HS-27A (cell line): ENCODE results near the gene GON4L.
A peak's percentile ranks its signal among the peaks of the same experiment; 100 is the strongest.
"Not testable (repeated sequence)": the region's sequence is repeated elsewhere in the genome, so short reads cannot be mapped to it uniquely, and the experiment has no call there.

Source experiments
- DNase-seq: peaks from one replicate; pipeline ENCODE4 v3.0.0-alpha.2; 2012; ENCODE audit warnings: low read depth, missing footprints

The GON4L gene

DNA sequence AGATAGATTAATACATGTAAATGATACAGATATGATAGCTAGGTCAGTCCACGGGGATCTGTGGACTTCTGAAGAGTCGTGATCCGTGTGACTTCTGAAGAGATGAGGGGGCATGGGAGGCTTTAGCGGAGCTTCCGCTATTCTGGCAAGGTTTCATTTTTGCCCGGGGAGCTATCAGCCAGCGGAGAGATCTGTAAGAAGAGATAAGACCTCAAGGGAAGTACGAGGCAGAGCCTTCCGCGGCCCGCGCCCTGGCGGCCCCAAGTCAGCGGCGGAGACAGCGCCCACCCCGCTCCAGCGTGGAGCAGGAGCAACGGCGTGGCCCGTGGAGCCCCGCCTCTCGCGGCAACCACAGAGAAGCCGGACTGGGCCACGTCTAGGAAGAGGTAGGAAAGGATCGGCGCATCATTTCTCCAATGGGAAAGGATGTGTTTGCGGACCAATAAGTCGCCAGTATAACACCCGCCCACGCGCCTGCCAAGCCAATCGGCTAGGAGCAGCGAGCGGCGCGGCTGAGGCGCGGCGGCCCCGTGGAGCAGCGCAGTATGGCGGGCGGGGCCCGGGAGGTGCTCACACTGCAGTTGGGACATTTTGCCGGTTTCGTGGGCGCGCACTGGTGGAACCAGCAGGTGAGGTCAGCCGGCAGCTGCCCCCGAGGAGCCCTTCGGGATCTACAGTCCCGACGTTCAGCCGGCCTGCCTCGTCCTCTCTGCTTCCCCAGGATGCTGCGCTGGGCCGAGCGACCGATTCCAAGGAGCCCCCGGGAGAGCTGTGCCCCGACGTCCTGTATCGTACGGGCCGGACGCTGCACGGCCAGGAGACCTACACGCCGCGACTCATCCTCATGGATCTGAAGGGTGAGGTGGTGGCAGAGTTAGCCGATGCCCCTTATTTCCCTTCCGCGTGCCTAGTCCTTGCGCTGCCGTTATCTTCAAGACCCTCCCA lies 111.5 kb downstream of the GON4L start:
- peak; percentile 81 for DNase-seq

DNA sequence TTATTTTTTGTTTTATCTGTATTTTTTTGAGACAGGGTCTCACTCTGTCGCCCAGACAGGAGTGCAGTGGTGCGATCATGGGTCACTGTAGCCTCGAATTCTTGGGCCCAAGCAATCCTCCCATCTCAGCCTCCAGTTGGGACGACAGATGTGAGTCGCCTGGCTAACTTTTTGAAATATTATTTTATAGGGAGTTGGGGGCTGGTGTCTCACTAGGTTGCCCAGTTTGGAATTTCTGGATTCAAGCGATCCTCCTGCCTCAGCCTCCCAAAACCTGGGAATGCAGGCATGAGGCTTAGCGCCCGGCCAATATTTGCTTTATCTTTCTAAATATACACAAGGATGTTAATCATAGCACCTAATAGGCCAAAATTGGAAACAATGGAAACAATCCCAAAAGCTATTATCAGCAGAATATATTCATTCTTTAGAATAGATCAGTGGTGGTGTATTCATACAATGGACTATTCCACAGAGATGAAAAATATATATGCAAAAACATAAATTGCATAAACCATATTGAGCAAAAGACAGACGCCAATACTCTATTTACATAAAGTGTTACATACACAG lies 112.2 kb downstream of the GON4L start:
- no peak for DNase-seq

DNA sequence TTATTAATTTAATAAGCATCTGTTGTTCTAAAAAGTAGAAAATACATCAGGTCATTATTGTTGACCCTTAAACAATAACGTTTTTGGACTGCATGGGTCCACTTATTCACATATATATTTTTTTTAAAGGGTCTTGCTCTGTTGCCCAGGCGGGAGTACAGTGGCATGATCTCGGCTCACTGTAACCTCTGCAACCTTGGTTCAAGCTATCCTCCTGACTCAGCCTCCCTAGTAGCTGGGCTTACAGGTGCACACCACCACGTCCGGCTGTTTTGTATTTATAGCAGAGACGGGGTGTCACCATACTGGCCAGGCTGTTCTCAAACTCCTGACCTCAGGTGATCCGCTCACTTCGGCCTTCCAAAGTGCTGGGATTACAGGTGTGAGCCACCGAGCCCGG lies 115.1 kb downstream of the GON4L start:
- no peak for DNase-seq

DNA sequence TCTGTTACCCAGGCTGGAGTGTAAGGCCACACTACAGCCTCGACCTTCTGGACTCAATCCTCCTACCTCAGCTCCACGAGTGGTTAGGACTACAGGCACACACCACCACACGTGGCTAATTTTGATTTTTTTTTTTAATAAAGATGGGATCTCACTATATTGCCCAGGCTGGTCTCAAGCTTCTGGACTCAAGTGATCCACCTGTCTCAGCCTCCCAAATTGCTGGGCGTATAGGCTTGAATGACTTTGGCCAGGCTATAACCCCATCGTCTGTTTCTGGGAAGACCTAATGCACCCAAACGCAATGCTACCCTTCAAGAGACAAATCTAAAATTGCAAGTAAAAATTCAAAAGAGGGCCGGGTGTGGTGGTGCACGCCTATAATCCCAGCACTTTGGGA lies 116.0 kb downstream of the GON4L start:
- no peak for DNase-seq

DNA sequence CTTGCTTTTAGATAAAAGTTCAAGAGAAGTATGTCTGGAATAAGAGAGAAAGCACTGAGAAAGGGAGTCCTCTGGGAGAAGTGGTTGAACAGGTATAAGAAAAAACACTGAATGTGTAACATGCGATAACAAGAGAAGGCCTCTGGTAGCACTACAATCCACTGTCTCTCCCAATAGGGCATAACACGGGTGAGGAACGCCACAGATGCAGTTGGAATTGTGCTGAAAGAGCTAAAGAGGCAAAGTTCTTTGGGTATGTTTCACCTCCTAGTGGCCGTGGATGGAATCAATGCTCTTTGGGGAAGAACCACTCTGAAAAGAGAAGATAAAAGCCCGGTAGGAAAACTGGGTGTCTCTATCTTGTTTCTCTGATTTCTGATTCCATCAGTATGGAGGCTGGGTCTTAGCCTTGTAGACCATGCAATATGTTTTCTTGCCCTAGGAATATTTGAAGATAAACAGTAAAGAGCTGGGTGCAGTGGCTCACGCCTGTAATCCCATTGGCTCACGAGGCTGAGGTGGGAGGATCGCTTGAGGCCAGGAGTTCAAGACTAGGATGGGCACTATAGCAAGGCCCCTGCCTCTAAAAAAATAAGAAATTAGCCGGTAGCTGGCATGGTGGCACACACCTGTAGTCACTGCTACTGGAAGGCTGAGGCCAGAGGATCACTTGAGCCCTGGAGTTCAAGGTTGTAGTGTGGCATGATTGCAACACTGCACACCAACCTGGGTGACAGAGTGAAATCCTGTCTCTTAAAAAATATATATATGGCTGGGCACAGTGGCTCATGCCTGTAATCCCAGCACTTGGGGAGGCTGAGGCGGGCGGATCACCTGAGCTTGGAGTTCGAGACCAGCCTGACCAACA lies 127.7 kb downstream of the GON4L start:
- no peak for DNase-seq

DNA sequence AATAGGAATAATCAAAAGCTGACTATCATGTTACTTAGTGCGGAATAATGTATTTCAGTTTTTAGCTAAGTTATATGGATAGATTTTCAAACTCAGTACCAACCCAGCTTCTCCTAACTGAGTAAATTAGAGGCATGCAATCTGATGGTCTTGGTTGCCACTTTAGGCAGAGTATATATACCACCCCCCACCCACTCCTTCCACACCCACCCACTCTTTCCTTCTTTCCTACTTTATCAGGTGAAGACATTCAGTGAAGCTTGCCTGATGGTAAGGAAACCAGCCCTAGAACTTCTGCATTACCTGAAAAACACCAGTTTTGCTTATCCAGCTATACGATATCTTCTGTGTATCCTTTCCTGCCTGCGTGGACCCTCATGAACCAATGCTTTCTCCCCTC lies 131.9 kb downstream of the GON4L start:
- DNase-seq, result no peak

DNA sequence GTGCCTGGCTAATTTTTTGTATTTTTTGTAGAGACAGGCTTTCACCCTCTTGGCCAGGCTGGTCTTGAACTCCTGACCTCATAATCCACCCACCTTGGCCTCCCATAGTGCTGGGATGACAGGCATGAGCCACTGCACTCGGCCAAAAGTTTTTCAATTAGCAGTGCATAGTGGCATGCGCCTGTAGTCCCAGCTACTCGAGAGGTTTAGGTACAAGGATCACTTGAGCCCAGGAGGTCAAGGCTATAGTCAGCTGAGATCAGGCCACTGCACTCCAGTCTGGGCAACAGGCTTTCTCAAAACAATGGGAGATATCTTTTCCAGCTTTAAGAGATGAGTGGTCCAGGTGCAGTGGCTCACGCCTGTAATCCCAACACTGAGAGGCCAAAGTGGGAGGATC lies 137.3 kb downstream of the GON4L start:
- no peak for DNase-seq

DNA sequence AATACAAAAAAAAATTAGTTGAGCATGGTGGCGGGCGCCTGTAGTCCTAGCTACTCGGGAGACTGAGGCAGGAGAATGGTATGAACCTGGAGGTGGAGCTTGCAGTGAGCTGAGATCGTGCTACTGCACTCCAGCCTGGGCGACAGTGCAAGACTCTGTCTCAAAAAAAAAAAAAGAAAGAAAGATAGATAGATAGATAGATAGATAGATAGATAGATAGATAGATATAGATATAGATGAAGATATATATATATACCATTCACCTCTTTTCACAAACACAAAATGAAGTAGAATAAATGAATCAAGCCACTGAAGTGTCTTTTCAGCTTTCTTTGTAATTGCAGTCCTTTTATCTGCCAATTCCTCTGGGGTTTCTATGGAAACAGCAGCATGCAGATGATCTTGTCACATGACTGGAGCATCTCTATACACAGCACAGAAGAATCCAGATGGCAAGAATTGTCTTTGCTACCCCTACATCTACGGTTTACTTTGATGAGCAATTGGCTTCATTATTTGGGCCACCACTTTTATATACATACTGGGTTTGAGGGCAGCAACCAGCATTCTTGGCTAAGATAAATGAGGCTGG lies 138.4 kb downstream of the GON4L start:
- not testable (repeated sequence) for DNase-seq

DNA sequence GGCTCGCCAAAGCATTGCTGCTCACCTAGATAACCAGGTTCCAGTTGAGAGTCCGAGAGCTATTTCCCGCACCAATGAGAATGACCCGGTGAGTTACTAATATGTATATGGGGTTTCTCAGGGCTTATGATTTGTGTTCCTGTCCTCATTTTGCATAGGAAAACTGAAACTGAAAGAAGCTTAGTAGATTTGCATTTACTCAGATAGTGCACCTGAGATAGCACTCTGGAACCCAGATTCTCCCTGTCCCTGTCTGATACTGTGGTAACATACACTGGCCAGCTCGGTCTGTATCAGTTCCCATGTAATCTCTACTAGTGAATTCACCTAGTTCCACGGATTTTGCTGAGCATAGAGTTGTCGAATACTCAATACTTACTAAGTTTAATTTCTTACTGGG lies 140.0 kb downstream of the GON4L start:
- DNase-seq, result no peak

DNA sequence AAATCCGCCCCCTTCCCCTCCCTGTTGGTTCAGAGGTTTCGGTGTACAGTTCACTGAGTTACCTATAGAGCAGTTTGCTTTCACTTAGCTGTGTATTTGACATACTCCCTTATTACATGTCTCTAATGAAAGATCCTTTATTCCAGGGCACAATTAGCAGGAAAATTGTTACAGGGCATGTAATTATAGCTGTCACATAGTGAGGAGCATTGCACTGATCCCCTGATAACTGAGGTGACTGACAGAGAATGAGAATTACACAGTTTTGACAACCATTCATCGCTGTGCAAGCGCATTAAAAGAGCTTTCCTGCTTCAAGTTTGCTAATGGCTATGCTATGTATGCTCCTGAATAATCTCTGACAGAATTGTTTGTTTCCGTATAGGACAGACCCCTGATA lies 141.2 kb downstream of the GON4L start:
- DNase-seq, result no peak

DNA sequence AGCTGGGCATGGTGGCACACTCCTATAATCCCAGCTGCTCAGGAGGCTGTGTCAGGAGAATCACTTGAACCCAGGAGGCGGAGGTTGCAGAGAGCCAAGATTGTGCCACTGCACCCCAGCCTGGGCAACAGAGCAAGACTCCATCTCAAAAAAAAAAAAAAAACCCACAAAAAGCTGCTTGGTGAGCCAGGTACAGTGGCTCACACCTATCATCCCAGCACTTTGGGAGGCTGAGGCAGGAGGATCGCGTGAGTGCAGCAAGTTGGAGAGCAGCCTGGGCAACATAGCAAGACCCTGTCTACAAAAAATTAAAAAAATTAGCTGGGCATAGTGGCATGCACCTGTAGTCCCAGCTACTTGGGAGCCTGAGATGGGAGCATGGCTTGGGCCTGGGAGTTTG lies 142.0 kb downstream of the GON4L start:
- DNase-seq, result not testable (repeated sequence)

DNA sequence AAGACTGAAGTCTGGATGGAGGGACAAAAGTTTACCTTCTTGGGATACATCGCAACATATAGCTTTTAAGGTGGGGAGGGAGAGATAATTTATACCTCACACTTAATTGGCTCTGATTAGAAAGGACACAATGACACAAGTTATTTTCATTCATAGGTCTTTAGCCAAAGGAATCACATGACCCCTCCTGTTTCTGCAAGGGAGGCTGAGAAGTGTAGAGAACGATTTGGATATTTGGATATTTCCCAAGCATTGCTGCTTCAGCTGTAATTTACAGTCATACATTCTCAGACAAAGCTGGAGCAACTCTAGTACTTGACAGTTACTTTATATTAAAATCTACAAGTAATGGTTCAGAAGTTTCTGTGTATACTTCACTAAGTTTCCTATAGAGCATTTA lies 143.9 kb downstream of the GON4L start:
- no peak for DNase-seq

DNA sequence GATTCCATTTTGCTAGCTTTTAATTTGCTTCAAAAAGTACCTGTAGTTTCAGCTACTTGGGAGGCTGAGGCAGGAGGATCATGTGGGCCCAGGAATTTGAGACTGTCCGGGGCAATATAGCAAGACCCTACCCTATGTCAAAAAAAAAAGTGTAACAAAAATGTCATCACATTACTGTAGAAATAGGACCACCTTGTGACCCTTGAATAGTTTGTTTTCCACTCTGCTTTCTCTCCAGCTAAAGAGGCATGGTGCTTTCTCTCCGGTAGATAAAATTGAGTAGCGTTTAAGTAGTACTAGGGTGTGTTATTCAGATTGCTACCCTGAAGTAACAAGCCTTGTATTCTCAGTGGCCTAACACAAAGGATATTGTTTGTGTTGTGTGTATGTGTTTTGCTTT lies 144.4 kb downstream of the GON4L start:
- DNase-seq, result not testable (repeated sequence)

DNA sequence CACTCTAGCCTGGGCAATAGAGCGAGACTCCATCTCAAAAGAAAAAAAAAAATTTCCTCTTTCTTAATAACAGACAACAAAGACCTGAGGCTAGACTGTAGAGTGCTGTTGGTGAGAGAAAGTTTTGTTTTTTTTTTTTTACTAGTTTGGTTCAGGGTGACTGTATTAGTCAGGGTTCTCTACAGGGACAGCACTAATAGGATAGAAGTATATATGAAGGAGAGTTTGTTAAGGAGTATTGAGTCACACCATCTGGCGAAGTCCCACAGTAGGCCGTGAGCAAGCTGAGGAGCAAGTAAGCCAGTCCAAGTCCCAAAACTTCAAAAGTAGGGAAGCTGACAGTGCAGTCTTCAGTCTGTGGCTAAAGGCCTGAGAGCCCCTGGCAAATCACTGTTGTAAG lies 145.6 kb downstream of the GON4L start:
- DNase-seq, result not testable (repeated sequence)

DNA sequence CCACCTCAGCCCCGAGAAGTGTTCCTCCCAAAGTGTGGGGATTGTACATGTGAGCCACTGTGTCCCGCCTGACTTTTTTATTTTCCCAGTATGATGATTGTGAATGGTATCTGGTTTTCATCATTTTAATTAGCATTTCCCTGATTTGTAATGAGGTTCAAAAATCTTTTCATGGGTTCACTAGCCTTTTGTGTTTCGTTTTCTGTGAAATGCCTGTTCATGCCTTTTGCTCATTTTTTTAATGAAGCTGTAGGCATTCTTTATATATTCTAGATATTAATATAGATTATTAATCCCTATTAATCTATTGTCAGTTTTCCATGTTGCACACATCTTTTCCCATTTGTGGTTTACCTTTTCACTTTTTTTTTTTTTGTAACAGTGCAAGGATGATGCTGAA lies 147.6 kb downstream of the GON4L start:
- no peak for DNase-seq

DNA sequence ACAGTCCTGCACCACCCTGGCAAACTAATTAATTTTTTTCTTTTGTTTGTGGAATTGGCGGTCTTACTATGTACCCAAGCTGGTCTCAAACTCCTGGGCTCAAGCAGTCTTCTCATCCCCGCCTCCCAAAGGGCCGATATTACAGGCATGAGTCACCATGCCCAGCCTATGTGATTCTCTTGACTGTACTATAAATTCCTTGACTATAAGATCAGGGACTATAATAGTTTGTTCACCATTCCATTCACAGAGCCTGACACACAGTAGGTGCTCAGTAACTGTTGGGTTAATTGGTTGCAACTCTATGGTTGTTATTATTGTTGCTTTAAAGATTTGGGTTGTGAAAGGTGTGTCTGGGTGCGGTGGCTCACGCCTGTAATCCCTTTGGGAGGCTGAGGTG lies 150.9 kb downstream of the GON4L start:
- DNase-seq, result peak; percentile 29

DNA sequence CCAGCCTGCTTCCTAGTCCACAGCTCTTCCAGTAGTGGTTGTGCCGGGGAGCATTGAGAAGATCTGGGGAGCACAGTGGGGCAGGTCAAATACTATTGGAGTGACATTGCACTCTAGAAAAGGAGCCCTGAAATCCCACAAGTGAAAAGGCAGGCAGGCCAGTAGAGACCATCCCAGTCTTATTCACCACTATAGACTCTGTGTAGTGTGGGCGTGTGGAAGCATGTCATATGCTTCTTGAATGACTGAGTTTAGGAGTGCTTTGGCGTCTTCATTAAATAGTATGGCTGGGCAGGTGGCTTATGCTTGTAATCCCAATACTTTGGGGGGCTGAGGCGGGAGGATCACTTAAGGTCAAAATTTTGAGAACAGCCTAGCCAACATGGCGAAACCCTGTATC lies 152.6 kb downstream of the GON4L start:
- not testable (repeated sequence) for DNase-seq

DNA sequence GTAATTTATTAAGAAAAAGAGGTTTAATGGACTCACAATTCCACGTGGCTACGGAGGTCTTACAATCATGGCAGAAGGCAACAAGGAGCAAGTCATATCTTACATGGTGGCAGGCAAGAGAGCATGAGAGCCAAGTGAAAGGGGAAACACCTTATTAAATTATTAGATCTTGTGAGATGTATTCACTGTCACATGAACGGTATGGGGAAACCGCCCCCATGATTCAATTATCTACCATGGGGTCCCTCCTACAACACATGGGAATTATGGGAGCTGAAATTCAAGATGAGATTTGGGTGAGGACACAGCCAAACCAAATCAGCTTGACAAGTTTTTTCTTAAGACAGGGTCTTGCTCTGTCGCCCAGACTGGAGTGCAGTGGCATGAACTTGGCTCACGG lies 153.8 kb downstream of the GON4L start:
- no peak for DNase-seq

DNA sequence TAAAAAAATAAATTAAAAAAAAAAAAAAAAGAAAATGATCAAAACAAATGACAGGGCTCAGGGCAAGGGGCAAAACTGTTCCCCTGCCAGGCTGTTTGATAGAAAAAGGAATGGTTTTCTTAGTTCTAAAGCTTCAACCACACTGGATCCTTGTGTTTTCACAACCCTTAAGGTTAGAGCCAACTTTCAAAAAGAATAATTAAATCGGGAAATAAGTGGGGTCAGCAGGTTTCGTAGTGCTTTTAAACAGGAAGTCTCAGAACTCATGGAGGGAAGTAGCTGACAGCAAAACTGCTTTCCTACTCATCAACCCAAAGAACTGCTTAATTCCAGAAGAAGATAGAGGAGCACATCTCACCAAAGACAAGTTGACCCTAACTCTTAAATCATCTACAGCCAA lies 155.3 kb downstream of the GON4L start:
- not testable (repeated sequence) for DNase-seq
